Activated gamma-delta T cell treated with anti-CD3 and anti-CD28 coated beads, Interleukin-2, amount 50 U/mL, for 16 hours (primary cell): ENCODE data around the gene UNC13C.

Experiments used
- DNase-seq: peaks from one replicate; pipeline ENCODE4 v3.0.0-alpha.2; 2020; ENCODE audit warnings: low read depth

UNC13C gene

GRCh38 chr15:54644796-54645195 is 666.6 kb downstream of the UNC13C start:
- DNase-seq, result no peak

GRCh38 chr15:54659646-54660045 is 681.4 kb downstream of the UNC13C start:
- no peak for DNase-seq

GRCh38 chr15:54660356-54660755 is 682.1 kb downstream of the UNC13C start:
- DNase-seq, result no peak

GRCh38 chr15:54675241-54675640 is 697.0 kb downstream of the UNC13C start:
- no peak for DNase-seq

- no peak for DNase-seq
Measured at GRCh38 chr15:54681584-54681983, 703.3 kb downstream of the UNC13C start.
